HepG2 (cell line): ENCODE data around the gene SRCAP. TPM values are rescaled to one million over a fixed set of nuclear protein-coding genes. Genes with fewer than 3 reads are reported as not detected.

Experiments
- ATAC-seq: fragments of 200-7000 bp; cut with Tn5 transposase; 3 replicates; pipeline ENCODE4 v1.9.1; 2020; ENCODE audit warnings: mild to moderate bottlenecking, moderate library complexity
- BruUV-seq: library from RNA; stranded (reverse); fragments of 400-500 nt; replicated peaks from 2 replicates; lab custom pipeline; 2021; lab: Mats Ljungman, UMichigan
- CTCF ChIA-PET: fragments of 300-600 bp; formaldehyde crosslinking; extraction: SDS; loops from one replicate; lab custom pipeline; 2021; ENCODE audit warnings: low total read pairs, inconsistent platforms, low intra/inter-chr PET ratio; lab: Yijun Ruan, JAX
- POLR2A ChIA-PET: fragments of 350-600 bp; sonication (Branson Sonifier 250); formaldehyde crosslinking; loops from one replicate; lab custom pipeline; 2020; ENCODE audit warnings: antibody characterized with exemption, inconsistent platforms; lab: Yijun Ruan, JAX
- DNase-seq: peaks from one replicate; pipeline ENCODE4 v3.0.0-alpha.2; 2015; ENCODE audit warnings: low spot score
- FAIRE-seq: peaks from 3 replicates; lab custom pipeline; 2011; peaks lifted over from hg19 to GRCh38; lab: Jason Lieb, UNC
- H2AFZ ChIP-seq: one replicate; pipeline ENCODE4 v1.6.1; 2011; ENCODE audit warnings: low read length, inconsistent platforms
- H3K27ac ChIP-seq: fragments of 300-600 bp; 3 replicates; pipeline ENCODE4 v1.8.0; 2011; ENCODE audit warnings: mixed run types, mild to moderate bottlenecking, mixed read lengths, low read length, inconsistent platforms; ENCODE audit not compliant: insufficient read depth; ENCODE audit errors: extremely low read length
- H3K27me3 ChIP-seq, 2 experiments: fragments of 200-600 bp in 1 of 2; 2 replicates in 1 of 2; 3 replicates in 1 of 2; pipeline versions ENCODE4 v1.6.0 to v1.8.0; 2011; ENCODE audit warnings: low read length in 2 of 2, mild to moderate bottlenecking in 2 of 2, moderate library complexity in 2 of 2, inconsistent platforms in 1 of 2; ENCODE audit not compliant: insufficient read depth in 2 of 2, control insufficient read depth in 1 of 2
- H3K36me3 ChIP-seq, 2 experiments: fragments of 200-600 bp in 1 of 2; replicated peaks in 1 of 2; 2 replicates in 1 of 2; 3 replicates in 1 of 2; pipeline versions ENCODE4 v1.5.1 to v1.8.0; 2011; ENCODE audit warnings: low read length in 2 of 2, inconsistent platforms in 1 of 2; ENCODE audit not compliant: insufficient read depth in 2 of 2, control insufficient read depth in 1 of 2
- H3K4me1 ChIP-seq: 2 replicates; pipeline ENCODE4 v1.5.1; 2012; ENCODE audit warnings: low read length, inconsistent platforms; ENCODE audit not compliant: insufficient read depth
- H3K4me2 ChIP-seq: 2 replicates; pipeline ENCODE4 v1.6.0; 2011; ENCODE audit warnings: low read depth, low read length, inconsistent platforms
- H3K4me3 ChIP-seq, 3 experiments: fragments of 200-600 bp in 1 of 3; sonication (generic), shearing (Covaris generic) in 1 of 3; replicated peaks in 1 of 3; 2 replicates each; pipeline ENCODE4 v1.5.1; 2011 to 2016; ENCODE audit warnings: low read length in 3 of 3, inconsistent platforms in 2 of 3, low read depth in 2 of 3, mild to moderate bottlenecking in 2 of 3, control low read depth in 1 of 3, mixed read lengths in 1 of 3; ENCODE audit not compliant: insufficient read depth in 1 of 3
- H3K79me2 ChIP-seq: one replicate; pipeline ENCODE4 v1.6.1; 2011; ENCODE audit warnings: low read length, inconsistent platforms; ENCODE audit not compliant: insufficient read depth
- H3K9ac ChIP-seq: 2 replicates; pipeline ENCODE4 v1.6.0; 2011; ENCODE audit warnings: mild to moderate bottlenecking, low read depth, low read length, inconsistent platforms; ENCODE audit not compliant: insufficient read depth
- H3K9me3 ChIP-seq: 2 replicates; pipeline ENCODE4 v1.5.1; 2012; ENCODE audit warnings: mild to moderate bottlenecking, low read length
- H4K20me1 ChIP-seq: 2 replicates; pipeline ENCODE4 v1.6.0; 2011; ENCODE audit warnings: inconsistent platforms, mild to moderate bottlenecking, low read length, moderate library complexity; ENCODE audit not compliant: insufficient read depth
- CBX1 ChIP-seq: IDR thresholded peaks from one replicate; pipeline ENCODE4 v1.6.1; 2016; ENCODE audit warnings: antibody characterized with exemption, low read depth
- HOXA7 ChIP-seq: sonication (generic); formaldehyde crosslinking; IDR thresholded peaks from 2 replicates; pipeline ENCODE4 v1.8.1; 2022; ENCODE audit warnings: mild to moderate bottlenecking, missing genetic modification reagents, moderate library complexity
- PHF8 ChIP-seq: sonication (generic); formaldehyde crosslinking; IDR thresholded peaks from 2 replicates; pipeline ENCODE4 v1.5.0; 2020; ENCODE audit warnings: missing genetic modification reagents
- PITX1 ChIP-seq: sonication (generic); formaldehyde crosslinking; IDR thresholded peaks from 2 replicates; pipeline ENCODE4 v1.5.1; 2020; ENCODE audit warnings: mild to moderate bottlenecking, missing genetic modification reagents
- RARA ChIP-seq: IDR thresholded peaks from 2 replicates; pipeline ENCODE4 v1.6.1; 2016; ENCODE audit warnings: missing genetic modification reagents, missing compliant biosample characterization
- SRF ChIP-seq: IDR thresholded peaks from 2 replicates; pipeline ENCODE4 v1.6.1; 2011; ENCODE audit warnings: mild to moderate bottlenecking, low read depth, low read length, moderate library complexity
- TOE1 ChIP-seq: sonication (generic); formaldehyde crosslinking; IDR thresholded peaks from 2 replicates; pipeline ENCODE4 v1.4.0; 2020; ENCODE audit warnings: mild to moderate bottlenecking, missing genetic modification reagents
- ZMYM4 ChIP-seq: sonication (generic); formaldehyde crosslinking; IDR thresholded peaks from 2 replicates; pipeline ENCODE4 v1.8.1; 2023; ENCODE audit warnings: mild to moderate bottlenecking, missing genetic modification reagents
- ZNF12 ChIP-seq: sonication (generic); formaldehyde crosslinking; IDR thresholded peaks from 2 replicates; pipeline ENCODE4 v1.5.0; 2020; ENCODE audit warnings: missing genetic modification reagents
- ZNF143 ChIP-seq: sonication (generic); formaldehyde crosslinking; IDR thresholded peaks from 2 replicates; pipeline ENCODE4 v1.4.0; 2020; ENCODE audit warnings: missing genetic modification reagents
- ZNF224 ChIP-seq: sonication (generic); formaldehyde crosslinking; IDR thresholded peaks from 2 replicates; pipeline ENCODE4 v1.5.0; 2020; ENCODE audit warnings: mild to moderate bottlenecking, missing genetic modification reagents
- ZNF230 ChIP-seq: sonication (generic); formaldehyde crosslinking; IDR thresholded peaks from 2 replicates; pipeline ENCODE4 v1.4.0; 2020; ENCODE audit warnings: mild to moderate bottlenecking, missing genetic modification reagents
- ZNF414 ChIP-seq: sonication (generic); formaldehyde crosslinking; IDR thresholded peaks from 2 replicates; pipeline ENCODE4 v1.5.0; 2020; ENCODE audit warnings: missing genetic modification reagents
- ZNF460 ChIP-seq: sonication (generic); formaldehyde crosslinking; IDR thresholded peaks from 2 replicates; pipeline ENCODE4 v1.5.1; 2020; ENCODE audit warnings: missing genetic modification reagents, mild to moderate bottlenecking, borderline replicate concordance
- ZNF883 ChIP-seq: sonication (generic); formaldehyde crosslinking; IDR thresholded peaks from 2 replicates; pipeline ENCODE4 v1.5.1; 2020; ENCODE audit warnings: mild to moderate bottlenecking, missing genetic modification reagents; ENCODE audit errors: not compliant biosample characterization
- ZSCAN12 ChIP-seq: sonication (generic); formaldehyde crosslinking; IDR thresholded peaks from 2 replicates; pipeline ENCODE4 v1.9.0; 2021; ENCODE audit warnings: mild to moderate bottlenecking, missing genetic modification reagents
- ZXDC ChIP-seq: sonication (generic); formaldehyde crosslinking; IDR thresholded peaks from 2 replicates; pipeline ENCODE4 v1.5.0; 2020; ENCODE audit warnings: mild to moderate bottlenecking, missing genetic modification reagents
- WGBS: methylation state at CpG from one replicate; pipeline ENCODE4 v1.1.6; 2017; ENCODE audit warnings: low lambda C conversion rate; 5-methylcytosine and 5-hydroxymethylcytosine counted together
- in situ Hi-C: cut with HindIII; loops from 2 replicates; pipeline ENCODE4 v1.10.0; 2017; ENCODE audit warnings: low pct_unique_long_range_greater_than_20kb; ENCODE audit not compliant: extremely low pct_ligation_motif_present
- intact Hi-C: fragments of 100-400 bp; cut with micrococcal nuclease; formaldehyde crosslinking; loops from one replicate; pipeline ENCODE4 v1.10.0; 2022; ENCODE audit not compliant: unreplicated experiment
- polyA plus RNA-seq, 8 experiments: library from polyadenylated mRNA; depleted of rRNA in 3 of 8; stranded (reverse) in 7 of 8; unstranded in 1 of 8; fragments of >200 nt; fragmentation: Illumina TruSeq in 4 of 8; extraction: Trizol in 4 of 8; gene quantifications; 2 replicates each; pipeline versions ENCODE4 v1.2.1 to v1.2.3, GENCODE V29; 2011 to 2016; ENCODE audit warnings: low read depth in 4 of 8, missing spikeins in 1 of 8, mixed read lengths in 1 of 8; ENCODE audit not compliant: insufficient read depth in 1 of 8
- total RNA-seq, 5 experiments: library from RNA; depleted of rRNA; stranded (reverse); fragments of >200 nt; fragmentation: Illumina TruSeq; extraction: Trizol; gene quantifications; 2 replicates each; pipeline ENCODE4 v1.2.3, GENCODE V29; 2016; ENCODE audit warnings: low read depth in 1 of 5
- TF ChIP-seq, protein P1 (sequence below): sonication (generic); formaldehyde crosslinking; IDR thresholded peaks from 2 replicates; pipeline ENCODE4 v1.4.0; 2020; ENCODE audit warnings: mild to moderate bottlenecking, missing genetic modification reagents

SRCAP gene
- total and polyA plus RNA-seq, 2 of the 13 experiments (the other 11 are each of a cell fraction or from before 2014, with no cell fraction given), result 4.9 to 9.0 TPM

GRCh38 chr16:30680326-30680725 lies 18.6 kb upstream of the SRCAP start:
- in situ Hi-C loops, result no loop called here

GRCh38 chr16:30688701-30689100 lies 10.3 kb upstream of the SRCAP start:
- in situ Hi-C loops (no loop called here), intact Hi-C loops (no loop called here)
- ChIA-PET POLR2A (interaction anchor here (0.6 to 2.3 kb wide), 2 partner anchors 59 to 235 kb away, joined by 4 to 5 read pairs; partner anchors contain the start of gene PHKG2), CTCF (no interaction called here)
- DNase-seq (no peak), ATAC-seq (peak; percentile 38), FAIRE-seq (no peak)
- Histone ChIP-seq H2AFZ (peak overlapping the region; percentile 29), H3K27ac (no peak overlapping the region), H3K36me3 (no peaks in the 10 kb centered on the region), H3K9me3 (no peaks in the 10 kb centered on the region), H4K20me1 (no peaks in the 10 kb centered on the region), H3K27me3 (no peaks in the 10 kb centered on the region), H3K4me2 (no peak overlapping the region; the same call in 1 of the 2 replicates), H3K9ac (no peak overlapping the region), H3K4me3 (no peak overlapping the region), H3K4me1 (peaks cover 42% of the 10 kb centered on the region), H3K79me2 (no peaks in the 10 kb centered on the region)
- BruUV-seq, result no TSS peak
- WGBS, result 24% methylated on average over 4 of the region's 4 CpGs
- TF ChIP-seq TOE1 (CRISPR knock-in tag) (no peak), SRF (no peak), ZNF12 (no peak), RARA (no peak), ZSCAN12 (CRISPR knock-in tag) (no peak), HOXA7 (CRISPR knock-in tag) (no peak), PHF8 (no peak), ZNF224 (CRISPR knock-in tag) (no peak), ZXDC (CRISPR knock-in tag) (no peak), ZMYM4 (CRISPR knock-in tag) (no peak), ZNF143 (CRISPR knock-in tag) (no peak), CBX1 (no peak)

More at GRCh38 chr16:30680326-30680725, 18.6 kb upstream of the SRCAP start:
- WGBS, result 76% methylated on average over 3 of the region's 3 CpGs
- H2AFZ ChIP-seq, result no peak overlapping the region
- FAIRE-seq (no peak), DNase-seq (no peak), ATAC-seq (no peak)
- no peak overlapping the region for H3K4me2 ChIP-seq
- no peaks in the 10 kb centered on the region for H3K27me3 ChIP-seq
- no peak for TF ChIP-seq ZNF230 (CRISPR knock-in tag)
- TF ChIP-seq PITX1 (CRISPR knock-in tag), result no peak
- no peak for TF ChIP-seq ZNF883
- no peak for TF ChIP-seq ZNF414 (CRISPR knock-in tag)
- TF ChIP-seq, protein P1, sequence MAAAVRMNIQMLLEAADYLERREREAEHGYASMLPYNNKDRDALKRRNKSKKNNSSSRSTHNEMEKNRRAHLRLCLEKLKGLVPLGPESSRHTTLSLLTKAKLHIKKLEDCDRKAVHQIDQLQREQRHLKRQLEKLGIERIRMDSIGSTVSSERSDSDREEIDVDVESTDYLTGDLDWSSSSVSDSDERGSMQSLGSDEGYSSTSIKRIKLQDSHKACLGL (CRISPR knock-in tag), result no peak
- TF ChIP-seq ZNF460 (CRISPR knock-in tag), result peak; percentile 50; the same call in 1 of the 2 replicates
- H3K79me2 ChIP-seq, result no peaks in the 10 kb centered on the region
- peaks cover 18% of the 10 kb centered on the region for H3K4me1 ChIP-seq
- no peaks in the 10 kb centered on the region for H3K9me3 ChIP-seq
- no TSS peak for BruUV-seq
- intact Hi-C loops, result no loop called here
- no peak overlapping the region for H3K9ac ChIP-seq
- no peak overlapping the region for H3K27ac ChIP-seq
- no peak overlapping the region for H3K4me3 ChIP-seq
- POLR2A ChIA-PET, result no interaction called here
- CTCF ChIA-PET, result no interaction called here
- H3K36me3 ChIP-seq, result no peaks in the 10 kb centered on the region
- no peaks in the 10 kb centered on the region for H4K20me1 ChIP-seq
